Smooth muscle cell (in vitro differentiated cells): ENCODE measurements around the gene SMIM9. TPM values are rescaled to one million over a fixed set of nuclear protein-coding genes. Genes with fewer than 3 reads are reported as not detected.
A peak's percentile ranks its signal among the peaks of the same experiment; 100 is the strongest.

Experiments
- DNase-seq: peaks from one replicate; lab custom pipeline; 2025; ENCODE audit not compliant: unreplicated experiment; lab: John Stamatoyannopoulos, UW
- H2AFZ ChIP-seq: fragments of 200-600 bp; sonication (generic); 2 replicates; pipeline ENCODE4 v1.6.0; 2016; ENCODE audit warnings: antibody characterized with exemption, low read depth, mild to moderate bottlenecking
- H3F3A ChIP-seq: fragments of 200-600 bp; sonication (generic); 2 replicates; pipeline ENCODE4 v1.6.0; 2017; ENCODE audit warnings: antibody characterized with exemption, low read depth
- H3K27ac ChIP-seq: fragments of 200-600 bp; sonication (generic); 2 replicates; pipeline ENCODE4 v1.5.1; 2016; ENCODE audit warnings: low read depth, mild to moderate bottlenecking
- H3K27me3 ChIP-seq: fragments of 200-600 bp; sonication (generic); 2 replicates; pipeline ENCODE4 v1.6.1; 2016; ENCODE audit warnings: low read depth, mild to moderate bottlenecking
- H3K36me3 ChIP-seq: fragments of 200-600 bp; sonication (generic); 2 replicates; pipeline ENCODE4 v1.5.1; 2016; ENCODE audit warnings: low read depth
- H3K4me1 ChIP-seq: fragments of 200-600 bp; sonication (generic); 2 replicates; pipeline ENCODE4 v1.5.1; 2016; ENCODE audit warnings: low read depth
- H3K4me2 ChIP-seq: fragments of 200-600 bp; sonication (generic); 2 replicates; pipeline ENCODE4 v1.6.0; 2016; ENCODE audit warnings: mild to moderate bottlenecking
- H3K4me3 ChIP-seq: fragments of 200-600 bp; sonication (generic); 2 replicates; pipeline ENCODE4 v1.5.1; 2016; ENCODE audit warnings: mild to moderate bottlenecking
- H3K79me2 ChIP-seq: fragments of 200-600 bp; sonication (generic); 2 replicates; pipeline ENCODE4 v1.6.0; 2016; ENCODE audit warnings: low read depth, mild to moderate bottlenecking
- H3K9ac ChIP-seq: fragments of 200-600 bp; sonication (generic); 2 replicates; pipeline ENCODE4 v1.6.0; 2016; ENCODE audit warnings: low read depth
- H3K9me3 ChIP-seq: fragments of 200-600 bp; sonication (generic); replicated peaks from 2 replicates; pipeline ENCODE4 v1.5.1; 2016; ENCODE audit warnings: low read depth
- H4K20me1 ChIP-seq: fragments of 200-600 bp; sonication (generic); 2 replicates; pipeline ENCODE4 v1.6.0; 2016; ENCODE audit warnings: low read depth
- CTCF ChIP-seq: fragments of 200-600 bp; sonication (generic); IDR thresholded peaks from 2 replicates; pipeline ENCODE4 v1.5.1; 2017; ENCODE audit warnings: borderline replicate concordance, mild to moderate bottlenecking, antibody characterized with exemption; ENCODE audit not compliant: insufficient read depth, poor library complexity, severe bottlenecking
- WGBS: methylation state at CpG from one replicate; pipeline ENCODE4 v1.1.7; 2016; ENCODE audit warnings: low lambda C conversion rate; 5-methylcytosine and 5-hydroxymethylcytosine counted together
- polyA plus RNA-seq: library from polyadenylated mRNA; unstranded; fragments of >200 nt; fragmentation: Nextera tagmentation; extraction: Ambion mirVana; gene quantifications from 2 replicates; pipeline ENCODE4 v1.2.1, GENCODE V29; 2016
- total RNA-seq: library from RNA; depleted of rRNA; stranded (reverse); fragments of >200 nt; gene quantifications from 2 replicates; pipeline ENCODE4 v1.2.3, GENCODE V29; 2014

SMIM9 gene
- total and polyA plus RNA-seq, 2 experiments from 2014 or later, result not detected

GRCh38 chrX:154806837-154807501 lies 27.5 kb downstream of the SMIM9 start:
- H3K9me3 ChIP-seq, result peaks cover 2% of the 10 kb centered on the region
- 70% methylated on average over 5 of the region's 5 CpGs for WGBS
- H2AFZ ChIP-seq, result no peak overlapping the region
- no peak overlapping the region for H3K4me3 ChIP-seq
- no peak overlapping the region for H3K9ac ChIP-seq
- no peak overlapping the region for H3K27ac ChIP-seq
- no peak for TF ChIP-seq CTCF
- H3K4me2 ChIP-seq, result no peak overlapping the region
- no peaks in the 10 kb centered on the region for H3K36me3 ChIP-seq
- no peaks in the 10 kb centered on the region for H3K79me2 ChIP-seq
- no peaks in the 10 kb centered on the region for H3K4me1 ChIP-seq
- DNase-seq, result no peak
- no peaks in the 10 kb centered on the region for H3K27me3 ChIP-seq
- no peaks in the 10 kb centered on the region for H3F3A ChIP-seq
- no peaks in the 10 kb centered on the region for H4K20me1 ChIP-seq

- Histone ChIP-seq H3K9ac (peak overlapping the region; percentile 43), H3K27ac (no peak overlapping the region), H3K79me2 (no peaks in the 10 kb centered on the region), H3K4me3 (peak overlapping the region; percentile 61), H3K36me3 (no peaks in the 10 kb centered on the region), H3F3A (no peaks in the 10 kb centered on the region), H4K20me1 (no peaks in the 10 kb centered on the region), H3K4me1 (no peaks in the 10 kb centered on the region), H3K27me3 (no peaks in the 10 kb centered on the region), H3K9me3 (peaks cover 2% of the 10 kb centered on the region), H2AFZ (peak overlapping the region; percentile 85), H3K4me2 (peak overlapping the region; percentile 87)
- no peak for TF ChIP-seq CTCF
- no peak for DNase-seq
- WGBS, result 43% methylated on average over 13 of the region's 13 CpGs
Measured at GRCh38 chrX:154805696-154806091, 28.8 kb downstream of the SMIM9 start.

- no peaks in the 10 kb centered on the region for H3K79me2 ChIP-seq
- H3K36me3 ChIP-seq, result no peaks in the 10 kb centered on the region
- peak within 1 kb of the TSS; percentile 85 for H2AFZ ChIP-seq
- peak within 1 kb of the TSS; percentile 61 for H3K4me3 ChIP-seq
- peak within 1 kb of the TSS; percentile 87 for H3K4me2 ChIP-seq
- TF ChIP-seq CTCF, result no peak
- H3K9ac ChIP-seq, result peak within 1 kb of the TSS; percentile 43
- peaks cover 2% of the 10 kb centered on the region for H3K9me3 ChIP-seq
- no peaks in the 10 kb centered on the region for H3F3A ChIP-seq
- peak within 1 kb of the TSS; percentile 35 for H3K27ac ChIP-seq
- H3K4me1 ChIP-seq, result no peaks in the 10 kb centered on the region
- H3K27me3 ChIP-seq, result no peaks in the 10 kb centered on the region
- peak; percentile 13 for DNase-seq
- 56% methylated on average over 57 of the region's 65 CpGs for WGBS
- H4K20me1 ChIP-seq, result no peaks in the 10 kb centered on the region
Measured at GRCh38 chrX:154804957-154805695, 29.3 kb downstream of the SMIM9 start, which contains the start of gene MPP1. TSS of gene MPP1 (minus strand) at chrX:154805485. CDS start at chrX:154805373, 112 bp downstream.
